NCI-H187 (cell line): ENCODE measurements around the gene DSCAML1.
"Not testable (repeated sequence)": the region's sequence is repeated elsewhere in the genome, so short reads cannot be mapped to it uniquely, and the experiment has no call there.

Experiments
- DNase-seq, 2 experiments: peaks; one replicate each; lab custom pipeline; 2025; lab: John Stamatoyannopoulos, UW

The DSCAML1 gene

GRCh38 chr11:117410238-117410637, 386.8 kb downstream of the DSCAML1 start:
- no peak for DNase-seq

- DNase-seq: no peak
Observed at GRCh38 chr11:117409511-117409910, 387.5 kb downstream of the DSCAML1 start.

DNA sequence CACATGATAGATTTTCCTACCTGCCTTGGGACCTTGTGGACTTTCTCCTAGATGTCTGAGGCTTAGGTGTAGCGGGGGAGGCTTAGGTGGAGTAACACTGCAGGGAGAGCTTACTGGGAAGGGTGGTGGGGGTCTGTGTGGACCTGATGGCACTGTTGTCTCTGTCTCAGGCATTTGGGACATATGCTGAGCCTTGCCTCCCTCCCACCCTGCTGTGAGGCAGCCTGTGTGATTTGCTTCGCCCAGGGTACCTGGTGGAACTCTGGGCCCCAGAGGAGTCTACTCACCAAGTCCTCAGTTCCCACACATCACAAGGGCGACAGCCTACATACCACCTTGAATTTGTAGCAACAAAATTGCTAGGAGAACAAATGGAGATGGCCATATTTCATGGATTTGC, 388.7 kb downstream of the DSCAML1 start:
- no peak for DNase-seq

- no peak for DNase-seq
Observed at GRCh38 chr11:117407016-117407415, 390.0 kb downstream of the DSCAML1 start.

- DNase-seq: not testable (repeated sequence)
Observed at GRCh38 chr11:117405898-117406297, 391.1 kb downstream of the DSCAML1 start.

- DNase-seq: not testable (repeated sequence)
Observed at GRCh38 chr11:117399100-117399840, 397.7 kb downstream of the DSCAML1 start.

DNA sequence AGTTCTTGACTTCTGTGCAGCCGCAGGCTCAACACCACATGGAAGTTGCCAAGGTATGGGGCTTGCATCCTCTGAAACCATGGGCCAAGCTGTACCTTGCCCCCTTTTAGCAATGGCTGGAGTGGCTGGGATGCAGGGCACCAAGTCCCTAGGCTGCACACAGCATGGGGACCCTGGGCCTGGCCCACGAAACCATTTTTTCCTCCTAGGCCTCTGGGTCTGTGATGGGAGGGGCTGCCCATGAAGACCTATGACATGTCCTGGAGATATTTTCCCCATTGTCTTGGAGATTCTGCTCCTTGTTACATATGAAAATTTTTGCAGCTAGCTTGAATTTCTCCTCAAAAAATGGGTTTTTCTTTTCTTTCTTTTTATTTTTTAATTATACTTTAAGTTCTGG, 398.4 kb downstream of the DSCAML1 start:
- DNase-seq: not testable (repeated sequence)

DNA sequence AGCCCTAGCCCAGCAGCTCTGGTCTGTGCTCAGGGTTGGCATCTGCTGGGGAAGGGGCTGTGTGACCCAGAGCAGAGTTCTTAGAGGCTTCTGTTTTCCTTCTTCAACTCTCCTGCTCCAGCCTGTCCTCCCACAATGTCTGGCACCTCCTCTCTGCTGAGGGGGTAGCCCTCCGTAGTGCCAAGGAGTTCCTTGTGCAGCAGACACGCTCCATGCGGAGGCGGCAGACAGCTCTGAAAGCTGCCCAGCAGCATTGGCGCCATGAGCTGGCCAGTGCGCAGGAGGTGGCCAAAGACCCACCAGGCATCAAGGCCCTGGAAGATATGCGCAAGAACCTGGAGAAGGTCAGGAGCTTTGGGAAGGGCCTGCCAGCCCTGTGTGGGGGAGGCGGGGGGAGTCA, 400.0 kb downstream of the DSCAML1 start:
- no peak for DNase-seq

DNA sequence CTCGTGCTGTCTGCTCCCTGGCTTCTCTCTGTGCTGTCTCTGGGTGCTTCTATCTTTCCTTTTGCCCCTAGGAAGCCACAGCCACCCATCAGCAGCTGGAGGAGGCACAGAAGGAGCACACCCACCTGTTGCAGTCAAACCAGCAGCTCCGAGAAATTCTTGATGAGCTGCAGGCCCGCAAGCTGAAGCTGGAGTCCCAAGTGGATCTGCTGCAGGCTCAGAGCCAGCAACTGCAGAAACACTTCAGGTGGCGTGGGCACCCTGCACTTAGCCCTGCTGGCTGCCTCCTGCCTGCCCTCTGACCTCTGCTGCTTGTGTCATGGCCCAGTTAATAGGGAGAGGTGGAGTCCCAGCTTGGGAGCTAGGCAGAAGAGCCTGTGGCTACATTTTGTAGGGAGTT, 401.5 kb downstream of the DSCAML1 start:
- no peak for DNase-seq

- DNase-seq: no peak
Observed at GRCh38 chr11:117394221-117394925, 402.6 kb downstream of the DSCAML1 start.

- DNase-seq: no peak
Observed at GRCh38 chr11:117392979-117393378, 404.0 kb downstream of the DSCAML1 start.

- DNase-seq: no peak
Observed at GRCh38 chr11:117392001-117392690, 404.9 kb downstream of the DSCAML1 start.

- no peak for DNase-seq
Observed at GRCh38 chr11:117391181-117391580, 405.8 kb downstream of the DSCAML1 start.

DNA sequence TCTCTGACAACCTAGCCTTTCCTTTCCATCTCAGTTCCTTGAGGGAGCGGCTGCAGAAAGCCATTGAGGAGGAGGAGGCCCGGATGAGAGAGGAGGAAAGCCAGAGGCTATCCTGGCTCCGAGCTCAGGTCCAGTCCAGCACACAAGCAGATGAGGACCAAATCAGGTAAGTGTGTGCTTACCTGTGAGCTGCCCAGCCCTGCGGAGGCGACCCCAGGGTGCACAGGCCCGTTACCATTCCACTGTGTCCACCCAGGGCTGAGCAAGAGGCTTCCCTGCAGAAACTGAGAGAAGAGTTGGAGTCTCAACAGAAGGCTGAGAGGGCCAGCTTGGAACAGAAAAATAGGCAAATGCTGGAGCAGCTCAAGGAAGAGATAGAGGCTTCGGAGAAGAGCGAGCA, 406.3 kb downstream of the DSCAML1 start:
- no peak for DNase-seq

GRCh38 chr11:117387992-117388755, 408.8 kb downstream of the DSCAML1 start:
- DNase-seq: no peak

GRCh38 chr11:117385906-117386305, 411.1 kb downstream of the DSCAML1 start:
- no peak for DNase-seq

DNA sequence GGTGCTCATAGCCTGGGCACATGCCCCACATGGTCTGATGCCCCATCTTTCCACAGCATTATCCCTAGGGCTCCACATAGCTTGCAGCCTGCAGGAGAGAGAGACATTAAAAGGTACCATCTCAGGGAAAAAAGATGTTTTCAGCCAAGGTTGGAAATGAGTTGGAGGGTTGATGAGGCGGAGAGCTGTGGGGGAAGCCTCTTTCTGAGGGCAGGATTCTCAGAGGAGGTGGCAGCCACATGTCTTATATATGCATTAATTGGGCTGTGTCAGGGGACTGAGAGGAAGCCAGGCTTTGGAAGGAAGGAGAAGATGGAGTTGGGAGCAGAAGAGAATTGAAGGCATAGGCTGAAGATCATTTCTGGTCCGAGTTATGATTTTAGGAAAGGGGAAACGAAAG, 411.5 kb downstream of the DSCAML1 start:
- no peak for DNase-seq

- DNase-seq: no peak
Observed at GRCh38 chr11:117384045-117384444, 413.0 kb downstream of the DSCAML1 start.

DNA sequence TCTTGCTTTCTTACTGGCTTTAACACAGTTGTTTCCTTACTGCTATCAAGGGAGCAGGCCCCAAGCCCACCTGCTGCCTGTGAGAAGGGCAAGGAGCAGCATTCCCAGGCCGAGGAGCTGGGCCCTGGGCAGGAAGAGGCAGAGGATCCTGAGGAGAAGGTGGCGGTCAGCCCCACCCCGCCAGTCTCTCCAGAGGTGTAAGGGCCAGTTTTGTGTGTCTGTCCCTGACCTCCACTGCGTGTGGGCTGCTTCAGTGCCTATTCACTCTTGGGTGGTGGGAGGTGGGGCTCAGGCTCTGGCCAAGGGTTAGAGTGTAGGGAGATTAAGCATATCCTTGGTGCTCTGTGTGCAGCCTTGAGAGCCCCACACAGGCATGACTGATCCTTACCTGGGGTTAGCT, 414.3 kb downstream of the DSCAML1 start:
- DNase-seq: no peak

DNA sequence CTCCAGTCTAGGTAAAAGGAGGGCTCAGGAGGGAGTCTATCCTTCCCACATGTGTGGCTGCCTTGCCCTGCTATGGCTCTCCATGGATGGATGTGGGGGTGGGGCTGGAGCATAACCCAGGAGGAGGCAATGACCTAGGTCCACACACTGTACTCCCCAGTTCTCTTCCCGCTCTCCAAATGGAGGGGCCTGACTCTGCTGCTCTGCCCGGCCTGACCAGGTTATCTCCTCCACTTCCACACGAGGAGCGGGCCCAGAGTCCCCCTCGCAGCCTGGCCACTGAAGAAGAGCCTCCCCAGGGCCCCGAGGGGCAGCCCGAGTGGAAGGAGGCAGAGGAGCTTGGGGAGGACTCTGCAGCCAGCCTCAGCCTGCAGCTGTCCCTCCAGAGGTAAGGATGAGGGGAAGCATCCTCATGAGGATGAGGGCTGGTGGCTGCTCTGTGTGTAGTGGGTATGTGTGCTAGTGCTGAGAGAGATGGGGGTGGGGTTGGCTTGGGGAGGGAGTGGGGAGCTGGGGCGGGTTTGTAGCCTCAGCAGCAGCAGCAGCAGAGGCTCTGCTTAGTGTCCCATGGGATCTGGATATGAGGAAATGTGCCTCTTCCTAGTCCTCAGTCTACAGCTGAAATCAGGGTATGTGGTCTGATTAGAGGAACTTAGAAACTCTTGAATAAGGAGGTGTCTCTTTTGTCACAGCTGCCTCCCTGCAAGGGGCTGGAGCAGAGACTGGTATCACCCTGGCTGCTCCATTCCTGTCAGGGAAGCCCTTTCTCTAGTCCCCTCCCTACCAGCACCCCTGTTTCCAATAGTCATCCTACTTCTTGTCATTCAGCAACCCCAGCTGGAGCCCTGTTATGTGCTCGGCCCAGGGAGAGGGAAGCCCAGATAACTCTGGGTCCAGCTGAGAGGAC, 415.3 kb downstream of the DSCAML1 start:
- DNase-seq: no peak

GRCh38 chr11:117380676-117381075, 416.3 kb downstream of the DSCAML1 start:
- no peak for DNase-seq
